Neural progenitor cell (in vitro differentiated cells): Measurements from ENCODE around the gene MICAL2.

Experiments used
- CTCF ChIP-seq: fragments of 200-600 bp; sonication (generic); IDR thresholded peaks from 2 replicates; pipeline ENCODE4 v1.5.1; 2017; ENCODE audit warnings: antibody characterized with exemption, mild to moderate bottlenecking
- EZH2 ChIP-seq: fragments of 200-600 bp; sonication (generic); IDR thresholded peaks from 2 replicates; pipeline ENCODE4 v1.6.1; 2017; ENCODE audit warnings: antibody characterized with exemption, mild to moderate bottlenecking, moderate library complexity

- TF ChIP-seq CTCF (no peak), EZH2 (no peak)
Measured at GRCh38 chr11:12215181-12215593, 104.8 kb downstream of the MICAL2 start.
